Omental fat pad (tissue), 4 donors: ENCODE results near the gene COPG2. TPM values are rescaled to one million over a fixed set of nuclear protein-coding genes. Genes with fewer than 3 reads are reported as not detected.

ENCODE experiments used
- ATAC-seq: fragments of 150-250 bp; one replicate; pipeline ENCODE4 v1.9.1; 2016; ENCODE audit warnings: mild to moderate bottlenecking, moderate library complexity; ENCODE audit not compliant: low FRiP score
- DNase-seq: peaks from one replicate; pipeline ENCODE4 v3.0.0-alpha.2; 2019; ENCODE audit warnings: low spot score
- total RNA-seq, 4 donors: library from RNA; depleted of rRNA; stranded (reverse); fragments of >200 nt; gene quantifications; one replicate each; pipeline ENCODE4 v1.1.0, GENCODE V29; 2016
- TF ChIP-seq, protein P1 (sequence below), 3 donors: fragments of 450-650 bp; IDR thresholded peaks; one replicate each; pipeline ENCODE4 v1.5.1; 2016 to 2017; ENCODE audit warnings: antibody characterized with exemption in 3 of 3, mild to moderate bottlenecking in 3 of 3, moderate library complexity in 2 of 3

The COPG2 gene
- total RNA-seq, 4 donors from 2014 or later: 12.6 to 29.8 (median 16.8) TPM

DNA sequence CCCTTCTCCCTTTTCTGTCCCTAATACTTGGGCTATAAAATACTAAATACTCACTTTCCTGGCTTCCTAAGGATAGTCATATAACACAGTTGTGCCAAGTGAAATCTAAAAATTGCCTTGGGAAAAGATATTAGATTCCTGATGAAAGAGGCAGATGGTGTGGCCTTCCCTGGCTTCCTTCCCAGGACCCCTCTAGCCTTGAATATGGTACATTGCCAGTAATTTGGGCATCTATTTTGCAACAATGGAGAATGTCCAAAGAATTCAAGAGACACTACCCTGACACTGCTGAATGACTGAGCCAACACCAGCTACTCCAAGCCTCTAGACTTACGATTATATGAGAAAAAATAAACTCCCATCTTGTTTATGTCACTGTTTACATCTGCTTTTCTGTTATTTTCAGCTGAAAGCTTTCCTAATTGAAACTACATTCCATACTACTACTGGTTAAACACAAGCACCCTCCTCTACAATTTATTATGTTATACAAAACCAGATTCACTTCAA lies 17.9 kb downstream of the COPG2 start:
- no peak for ATAC-seq
- TF ChIP-seq, protein P1, sequence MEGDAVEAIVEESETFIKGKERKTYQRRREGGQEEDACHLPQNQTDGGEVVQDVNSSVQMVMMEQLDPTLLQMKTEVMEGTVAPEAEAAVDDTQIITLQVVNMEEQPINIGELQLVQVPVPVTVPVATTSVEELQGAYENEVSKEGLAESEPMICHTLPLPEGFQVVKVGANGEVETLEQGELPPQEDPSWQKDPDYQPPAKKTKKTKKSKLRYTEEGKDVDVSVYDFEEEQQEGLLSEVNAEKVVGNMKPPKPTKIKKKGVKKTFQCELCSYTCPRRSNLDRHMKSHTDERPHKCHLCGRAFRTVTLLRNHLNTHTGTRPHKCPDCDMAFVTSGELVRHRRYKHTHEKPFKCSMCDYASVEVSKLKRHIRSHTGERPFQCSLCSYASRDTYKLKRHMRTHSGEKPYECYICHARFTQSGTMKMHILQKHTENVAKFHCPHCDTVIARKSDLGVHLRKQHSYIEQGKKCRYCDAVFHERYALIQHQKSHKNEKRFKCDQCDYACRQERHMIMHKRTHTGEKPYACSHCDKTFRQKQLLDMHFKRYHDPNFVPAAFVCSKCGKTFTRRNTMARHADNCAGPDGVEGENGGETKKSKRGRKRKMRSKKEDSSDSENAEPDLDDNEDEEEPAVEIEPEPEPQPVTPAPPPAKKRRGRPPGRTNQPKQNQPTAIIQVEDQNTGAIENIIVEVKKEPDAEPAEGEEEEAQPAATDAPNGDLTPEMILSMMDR (IDR thresholded peaks at IDR 0.05): no peak
- no peak for DNase-seq

DNA sequence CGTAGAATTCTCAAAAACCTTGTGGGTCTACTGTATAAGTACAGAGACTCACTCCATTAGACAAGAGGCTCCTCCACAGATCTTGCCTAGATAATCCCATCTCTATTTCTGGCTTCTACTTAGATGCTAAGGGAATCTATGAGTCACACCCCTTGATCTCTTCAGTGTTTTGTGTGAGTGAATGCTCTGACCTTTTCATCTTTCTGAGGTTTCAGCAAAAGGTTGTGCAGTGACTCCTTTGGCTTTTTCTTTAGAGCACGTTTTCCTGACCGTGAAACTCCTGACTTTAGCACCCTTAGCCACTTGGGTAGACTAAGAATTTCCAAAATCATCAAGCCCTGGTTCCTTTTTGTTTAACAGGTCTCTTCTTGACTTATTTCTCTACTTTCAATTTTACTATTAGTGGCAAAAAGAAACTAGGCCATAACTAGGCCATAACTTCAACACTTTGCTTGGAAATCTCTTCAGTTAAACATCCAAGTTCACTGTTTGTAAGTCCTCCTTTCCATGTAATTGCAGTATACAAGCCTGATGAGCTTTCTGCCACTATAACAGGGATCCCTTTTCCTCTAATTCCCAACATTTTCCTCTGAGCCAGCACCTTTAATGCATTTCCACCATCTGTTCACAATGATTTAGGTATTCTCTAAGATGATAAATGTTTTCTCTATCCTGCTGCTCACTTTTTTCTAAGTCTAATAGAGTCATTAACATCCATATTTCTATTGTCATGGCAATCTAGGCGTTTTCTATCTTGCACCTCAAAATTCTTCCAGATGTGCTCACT lies 19.4 kb downstream of the COPG2 start:
- TF ChIP-seq, protein P1 (IDR thresholded peaks at IDR 0.05): no peak
- DNase-seq (no peak), ATAC-seq (no peak)

DNA sequence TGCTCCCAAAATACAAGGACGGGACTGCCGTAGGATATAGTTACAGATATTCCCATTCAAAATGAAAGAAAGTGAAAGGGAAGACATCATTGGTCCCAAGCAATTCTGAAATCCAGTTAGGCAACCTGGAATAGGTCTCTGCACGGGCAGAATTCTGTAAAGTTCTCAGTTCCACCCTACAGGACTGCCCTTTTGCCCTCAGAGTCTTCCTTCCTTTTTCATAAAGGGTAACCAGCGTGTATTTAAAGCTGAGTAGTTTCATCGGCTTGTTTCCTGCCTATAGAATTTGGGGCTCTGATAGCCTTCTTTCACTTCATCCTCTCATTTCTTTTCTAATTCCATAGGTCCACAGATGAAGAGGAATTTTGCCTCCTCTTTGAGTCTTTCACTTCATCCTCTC lies 20.0 kb downstream of the COPG2 start:
- ATAC-seq (no peak), DNase-seq (no peak)
- TF ChIP-seq, protein P1 (IDR thresholded peaks at IDR 0.05): no peak

DNA sequence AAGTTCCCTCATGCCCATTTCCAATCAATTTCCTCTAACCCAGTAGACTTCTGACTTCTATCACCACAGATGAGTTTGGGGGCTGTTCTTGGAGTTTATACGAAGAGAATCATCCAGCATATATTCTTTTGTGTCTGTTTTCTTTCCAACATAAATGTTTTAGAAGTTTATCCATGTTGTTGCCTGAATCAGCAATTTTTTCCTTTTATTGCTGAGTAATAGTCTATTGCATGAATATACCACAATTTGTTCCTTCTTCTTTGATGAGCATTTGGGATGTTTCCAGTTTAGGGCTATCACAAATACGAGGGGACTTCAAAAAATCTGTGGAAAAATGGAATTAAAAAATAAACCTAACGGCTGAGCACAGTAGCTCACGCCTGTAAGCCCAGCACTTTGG lies 26.2 kb downstream of the COPG2 start:
- TF ChIP-seq, protein P1 (IDR thresholded peaks at IDR 0.05): no peak
- ATAC-seq (no peak), DNase-seq (no peak)

DNA sequence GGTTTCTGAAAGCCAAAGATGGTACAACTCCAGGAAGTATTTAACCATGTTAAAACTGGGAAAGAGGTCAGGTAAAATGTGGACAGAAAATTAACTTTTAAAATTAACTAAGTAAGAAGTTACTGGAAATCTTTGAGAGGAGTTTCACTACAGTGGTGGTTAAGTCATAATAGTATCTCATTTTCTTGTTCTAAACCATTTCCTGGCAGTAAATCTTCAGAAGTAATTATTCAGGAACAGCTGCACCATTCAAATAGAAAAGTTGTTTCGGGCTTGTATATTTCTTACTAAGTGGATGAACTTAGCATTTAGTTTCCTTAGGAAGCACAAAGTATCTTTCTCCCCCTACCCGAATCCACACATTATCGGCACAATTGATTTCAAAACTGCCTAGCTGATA lies 27.1 kb downstream of the COPG2 start:
- DNase-seq: no peak
- TF ChIP-seq, protein P1 (IDR thresholded peaks at IDR 0.05): no peak
- no peak for ATAC-seq

DNA sequence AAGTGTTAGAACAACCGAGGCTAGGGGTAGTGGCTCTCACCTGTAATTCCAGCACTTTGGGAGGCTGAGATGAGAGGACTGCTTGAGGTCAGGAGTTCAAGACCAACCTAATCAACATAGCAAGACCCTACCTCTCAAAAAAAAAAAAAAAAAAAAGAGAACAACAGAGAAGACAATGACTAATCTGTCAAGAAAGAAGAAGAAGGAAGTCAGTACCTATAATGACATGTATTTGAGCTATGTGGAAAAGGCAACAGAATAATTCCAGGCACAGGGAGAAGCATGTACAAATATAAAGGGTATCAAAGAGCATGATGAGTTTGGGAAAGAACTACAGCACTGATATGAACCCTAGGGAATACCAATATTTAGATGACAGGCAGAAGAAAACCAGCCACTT lies 27.5 kb downstream of the COPG2 start:
- DNase-seq (no peak), ATAC-seq (no peak)
- TF ChIP-seq, protein P1 (IDR thresholded peaks at IDR 0.05): no peak

DNA sequence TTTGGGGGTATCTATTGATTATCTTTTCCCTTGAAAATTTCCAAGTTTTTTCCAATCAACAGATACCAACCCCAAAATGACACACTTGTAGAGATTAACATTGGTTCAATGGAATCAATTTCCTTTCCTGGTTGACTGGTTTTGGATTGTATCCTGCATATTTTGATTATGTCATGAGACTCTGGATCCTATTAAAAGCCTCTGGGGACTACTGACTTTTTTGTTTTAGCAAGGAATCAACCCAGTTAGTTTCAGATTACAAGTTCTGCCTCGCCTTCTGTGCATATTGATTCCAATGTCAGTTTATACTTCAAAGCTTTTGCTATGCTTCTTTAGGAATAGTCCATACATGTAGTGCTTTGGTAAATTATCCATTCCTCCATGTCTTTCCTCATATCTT lies 29.2 kb downstream of the COPG2 start:
- no peak for DNase-seq
- TF ChIP-seq, protein P1 (IDR thresholded peaks at IDR 0.05): no peak
- no peak for ATAC-seq
